GM13977 (cell line): Measurements from ENCODE around the gene C1RL.
"Not testable (repeated sequence)": the region's sequence is repeated elsewhere in the genome, so short reads cannot be mapped to it uniquely, and the experiment has no call there.

Source experiments
- DNase-seq: peaks from one replicate; pipeline ENCODE4 v3.0.0; 2012; ENCODE audit warnings: low spot score
- CTCF ChIP-seq: IDR thresholded peaks from 2 replicates; pipeline ENCODE4 v1.5.1; 2012; ENCODE audit warnings: mild to moderate bottlenecking, control low read depth; ENCODE audit not compliant: insufficient read depth; ENCODE audit errors: extremely low read depth, missing control alignments
- in situ Hi-C: fragments of 300-500 bp; cut with MboI; formaldehyde crosslinking; loops from one replicate; pipeline ENCODE4 v1.12.0; 2022; ENCODE audit warnings: low sequenced_read_pairs, low pct_unique_long_range_greater_than_20kb, mixed read lengths, inconsistent platforms; ENCODE audit not compliant: unreplicated experiment

C1RL gene

GRCh38 chr12:7058850-7059395 is 50.1 kb downstream of the C1RL start:
- in situ Hi-C loops = no loop called here
- no peak for TF ChIP-seq CTCF
- no peak for DNase-seq

DNA sequence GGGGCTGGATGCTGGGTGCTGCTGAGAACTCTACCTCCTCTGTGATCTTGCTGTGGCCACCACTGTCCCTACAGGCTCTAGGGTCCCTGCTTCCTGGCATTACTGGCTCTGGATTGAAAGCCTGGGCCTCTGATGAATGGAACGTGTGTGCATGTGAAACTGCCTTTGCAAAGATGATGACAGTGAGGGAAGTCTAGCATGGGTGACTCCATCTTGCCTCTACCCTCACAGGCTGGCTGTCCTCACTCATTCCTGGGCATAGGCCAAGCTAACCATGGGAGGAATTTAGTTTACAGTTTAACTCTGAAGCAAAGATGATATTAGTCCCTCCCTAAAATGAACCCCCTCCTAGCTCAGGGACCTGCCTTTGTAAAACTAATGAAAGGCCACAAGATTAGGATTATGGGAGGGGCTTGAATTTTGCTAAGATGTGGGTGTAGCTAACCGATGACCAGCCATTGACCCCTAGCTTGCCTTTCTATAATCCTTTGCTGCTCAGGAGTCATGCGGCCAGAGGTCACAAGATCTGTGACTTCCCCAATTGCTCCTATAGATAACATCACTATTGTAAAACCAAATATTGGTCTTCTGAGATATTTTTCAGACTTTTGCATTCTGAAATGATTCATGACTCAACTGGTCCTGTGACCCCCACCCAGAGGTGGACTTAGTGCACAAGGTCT is 50.7 kb downstream of the C1RL start:
- in situ Hi-C loops = no loop called here
- no peak for DNase-seq
- TF ChIP-seq CTCF = no peak

GRCh38 chr12:7055736-7056135 is 53.3 kb downstream of the C1RL start:
- DNase-seq, in situ Hi-C loops: not testable (repeated sequence)

- no peak for DNase-seq
- no peak for TF ChIP-seq CTCF
- in situ Hi-C loops = no loop called here
Measured at GRCh38 chr12:7054925-7055324, 54.1 kb downstream of the C1RL start.

- DNase-seq, in situ Hi-C loops: not testable (repeated sequence)
Measured at GRCh38 chr12:7049973-7050372, 59.0 kb downstream of the C1RL start.

- in situ Hi-C loops, DNase-seq: not testable (repeated sequence)
Measured at GRCh38 chr12:7049445-7049951, 59.5 kb downstream of the C1RL start.

DNA sequence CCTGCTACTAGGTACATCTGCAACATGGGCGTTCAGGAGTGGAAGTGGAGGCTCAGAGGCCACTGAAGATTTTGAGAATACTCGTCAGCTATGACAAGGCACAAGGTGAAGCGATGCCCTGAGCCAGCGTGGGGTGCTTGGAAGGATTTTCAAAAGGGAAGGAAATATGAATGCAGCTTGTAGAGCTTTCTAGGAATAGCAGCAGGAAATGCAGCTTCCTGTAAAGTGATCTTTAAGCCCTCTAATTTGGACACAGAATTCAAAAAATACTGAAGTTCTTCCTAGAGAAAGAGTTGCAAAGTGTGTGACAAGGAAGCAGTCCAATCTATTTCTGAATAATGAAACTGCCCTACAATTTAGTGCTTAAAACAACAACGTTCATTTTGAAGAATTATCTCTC is 61.7 kb downstream of the C1RL start:
- DNase-seq = no peak
- in situ Hi-C loops = no loop called here
- TF ChIP-seq CTCF = no peak

DNA sequence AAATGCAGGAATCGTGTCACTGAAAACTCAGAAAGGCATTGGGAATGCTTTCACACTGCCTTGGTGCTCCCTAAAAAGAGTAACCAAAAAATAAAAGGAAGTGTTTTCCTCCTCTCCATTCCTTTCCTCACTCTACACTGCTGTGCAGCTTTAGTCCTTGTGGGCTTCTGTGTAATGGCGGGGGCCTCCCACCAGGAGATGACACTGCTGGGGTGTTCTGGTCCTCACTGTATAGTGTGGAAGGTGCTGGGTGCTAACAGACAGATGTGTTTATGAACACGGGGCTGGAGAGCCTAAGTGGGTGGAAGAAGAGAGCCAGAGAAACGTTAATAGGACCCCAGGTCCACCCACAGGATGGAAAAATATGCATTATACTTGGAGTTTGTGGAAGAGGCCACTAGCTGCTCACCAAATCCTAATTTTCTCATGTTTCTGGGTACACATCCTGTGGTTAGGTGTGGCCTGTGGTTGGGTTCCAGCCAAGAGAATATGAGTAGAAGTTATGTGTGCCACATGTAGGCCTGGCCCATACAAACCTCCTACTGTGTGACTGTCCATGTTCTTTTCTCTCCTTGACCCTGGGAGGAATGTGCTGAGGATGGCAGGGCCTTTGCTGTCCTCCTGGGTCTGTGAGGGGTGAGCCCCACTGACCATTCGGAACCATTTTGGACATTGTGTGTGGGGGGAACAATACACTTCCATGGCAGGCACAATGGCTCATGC is 62.5 kb downstream of the C1RL start:
- no peak for TF ChIP-seq CTCF
- DNase-seq = no peak
- in situ Hi-C loops = no loop called here
